GM12875 (cell line): ENCODE data around the gene ANKUB1.

Experiments used
- H3K4me3 ChIP-seq: one replicate; pipeline ENCODE4 v1.5.1; 2011; ENCODE audit warnings: low read depth, low read length, control low read depth
- TF ChIP-seq, protein P1 (sequence below): IDR thresholded peaks from 2 replicates; pipeline ENCODE4 v1.5.1; 2011; ENCODE audit warnings: low read depth, mild to moderate bottlenecking, control low read depth, inconsistent platforms, low read length, moderate library complexity, borderline replicate concordance; ENCODE audit not compliant: insufficient read depth

ANKUB1 gene

GRCh38 chr3:149828390-149828789 lies 36.0 kb upstream of the ANKUB1 start:
- no peak overlapping the region for H3K4me3 ChIP-seq
- TF ChIP-seq, protein P1, sequence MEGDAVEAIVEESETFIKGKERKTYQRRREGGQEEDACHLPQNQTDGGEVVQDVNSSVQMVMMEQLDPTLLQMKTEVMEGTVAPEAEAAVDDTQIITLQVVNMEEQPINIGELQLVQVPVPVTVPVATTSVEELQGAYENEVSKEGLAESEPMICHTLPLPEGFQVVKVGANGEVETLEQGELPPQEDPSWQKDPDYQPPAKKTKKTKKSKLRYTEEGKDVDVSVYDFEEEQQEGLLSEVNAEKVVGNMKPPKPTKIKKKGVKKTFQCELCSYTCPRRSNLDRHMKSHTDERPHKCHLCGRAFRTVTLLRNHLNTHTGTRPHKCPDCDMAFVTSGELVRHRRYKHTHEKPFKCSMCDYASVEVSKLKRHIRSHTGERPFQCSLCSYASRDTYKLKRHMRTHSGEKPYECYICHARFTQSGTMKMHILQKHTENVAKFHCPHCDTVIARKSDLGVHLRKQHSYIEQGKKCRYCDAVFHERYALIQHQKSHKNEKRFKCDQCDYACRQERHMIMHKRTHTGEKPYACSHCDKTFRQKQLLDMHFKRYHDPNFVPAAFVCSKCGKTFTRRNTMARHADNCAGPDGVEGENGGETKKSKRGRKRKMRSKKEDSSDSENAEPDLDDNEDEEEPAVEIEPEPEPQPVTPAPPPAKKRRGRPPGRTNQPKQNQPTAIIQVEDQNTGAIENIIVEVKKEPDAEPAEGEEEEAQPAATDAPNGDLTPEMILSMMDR, result no peak

DNA sequence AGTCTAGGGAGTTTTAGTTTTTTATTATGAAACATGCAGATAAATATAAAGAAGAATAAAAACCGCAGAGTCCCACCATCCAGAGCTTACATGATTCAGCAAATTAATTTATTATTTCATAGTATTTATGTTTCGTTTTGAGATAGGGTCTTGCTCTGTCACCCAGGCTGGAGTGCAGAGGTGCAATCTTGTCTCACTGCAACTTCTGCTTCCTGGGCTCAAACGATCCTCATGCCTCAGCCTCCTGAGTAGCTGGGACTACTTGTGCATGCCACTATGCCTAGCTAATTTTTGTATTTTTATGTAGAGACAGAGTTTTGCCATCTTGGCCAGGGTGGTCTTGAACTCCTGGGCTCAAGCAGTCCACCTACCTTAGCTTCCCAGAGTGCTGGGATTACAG lies 34.3 kb upstream of the ANKUB1 start:
- no peak overlapping the region for H3K4me3 ChIP-seq
- TF ChIP-seq, protein P1, result no peak

- no peak overlapping the region for H3K4me3 ChIP-seq
- TF ChIP-seq, protein P1, result no peak
Measured at GRCh38 chr3:149820183-149820582, 27.8 kb upstream of the ANKUB1 start.

DNA sequence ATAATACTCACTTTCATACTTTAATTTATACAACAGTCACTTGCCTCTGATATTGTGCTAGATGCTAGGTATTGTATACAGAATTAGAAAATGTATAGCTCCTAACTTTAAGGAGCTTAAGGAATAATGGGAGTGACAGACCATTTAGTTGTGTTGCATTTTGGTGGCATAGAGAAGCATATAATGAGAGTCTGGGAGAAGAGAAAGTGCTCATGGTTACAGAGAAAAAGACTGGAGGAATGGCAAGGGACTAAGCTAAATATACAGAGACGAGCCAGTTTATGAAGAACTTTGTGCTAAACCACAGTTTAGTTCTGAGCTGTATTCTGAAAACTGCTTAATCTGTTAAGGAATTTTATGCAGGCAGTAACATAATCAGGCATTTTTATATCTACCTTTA lies 27.1 kb upstream of the ANKUB1 start:
- TF ChIP-seq, protein P1, result no peak
- H3K4me3 ChIP-seq, result no peak overlapping the region

DNA sequence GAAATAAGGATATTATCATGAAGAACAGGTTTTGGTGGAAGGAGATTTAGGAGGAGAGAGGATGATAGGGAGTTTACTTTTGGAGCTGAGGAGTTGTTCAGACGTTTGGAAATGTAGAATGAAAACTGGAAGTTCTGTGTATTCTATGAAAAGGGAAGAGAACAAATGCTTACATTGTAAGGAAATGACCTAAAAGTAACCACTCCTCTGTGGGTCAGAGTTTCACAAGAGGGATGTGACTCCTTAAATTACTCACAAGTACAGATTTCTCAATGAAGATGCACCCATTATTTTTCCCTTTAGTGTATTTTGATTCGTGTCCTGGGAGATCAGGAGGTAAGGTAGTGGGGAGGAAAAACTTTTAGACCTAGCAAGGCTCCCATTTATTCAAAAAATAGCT lies 24.6 kb upstream of the ANKUB1 start:
- TF ChIP-seq, protein P1, result no peak
- H3K4me3 ChIP-seq, result no peak overlapping the region

- TF ChIP-seq, protein P1, result no peak
- H3K4me3 ChIP-seq, result no peak overlapping the region
Measured at GRCh38 chr3:149816311-149816710, 24.0 kb upstream of the ANKUB1 start.

DNA sequence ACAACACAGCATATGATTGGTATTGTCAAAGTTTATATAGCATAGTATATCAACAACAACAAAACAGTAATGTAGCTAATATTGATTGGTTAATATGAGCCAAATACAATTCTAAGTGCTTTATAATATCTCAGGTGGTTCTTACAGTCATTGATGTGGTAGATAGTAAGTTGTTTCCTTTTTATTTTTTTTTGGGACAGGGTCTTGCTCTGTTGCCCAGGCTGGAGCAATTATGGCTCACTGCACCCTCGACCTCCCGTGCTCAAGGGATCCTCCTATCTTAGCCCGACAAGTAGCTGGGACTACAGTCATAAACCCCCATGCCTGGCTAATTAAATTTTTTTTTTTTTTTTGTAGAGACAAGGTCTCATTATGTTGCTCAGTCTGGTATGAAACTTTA lies 23.4 kb upstream of the ANKUB1 start:
- TF ChIP-seq, protein P1, result no peak
- H3K4me3 ChIP-seq, result no peak overlapping the region
